Tibial nerve (tissue), 3 donors: ENCODE results near the gene ZNF32.

ENCODE experiments used
- CTCF ChIP-seq, 5 experiments: fragments of 200-600 bp in 3 of 5; fragments of 450-650 bp in 2 of 5; sonication (generic) in 3 of 5; IDR thresholded peaks; one replicate each; pipeline ENCODE4 v1.5.1; 2016 to 2019; ENCODE audit warnings: antibody characterized with exemption in 5 of 5, mild to moderate bottlenecking in 3 of 5, moderate library complexity in 2 of 5
- POLR2A ChIP-seq, 2 donors: fragments of 450-650 bp; IDR thresholded peaks; one replicate each; pipeline ENCODE4 v1.6.1; 2017; ENCODE audit warnings: antibody characterized with exemption in 2 of 2, mild to moderate bottlenecking in 2 of 2, moderate library complexity in 2 of 2

GRCh38 chr10:43623351-43623750, 25.3 kb downstream of the ZNF32 start:
- TF ChIP-seq CTCF (IDR thresholded peaks at IDR 0.05) (no peak), POLR2A (IDR thresholded peaks at IDR 0.05) (no peak)
